Bronchial epithelial cell (primary cell): ENCODE measurements around the gene TNN. TPM values are rescaled to one million over a fixed set of nuclear protein-coding genes. Genes with fewer than 3 reads are reported as not detected.

Source experiments
- DNase-seq: peaks from one replicate; pipeline ENCODE4 v3.0.0-alpha.2; 2010; ENCODE audit warnings: low read depth
- FAIRE-seq: peaks from 2 replicates; lab custom pipeline; 2011; peaks lifted over from hg19 to GRCh38; lab: Jason Lieb, UNC
- H3K27me3 ChIP-seq: 2 replicates; pipeline ENCODE4 v1.5.1; 2011; ENCODE audit warnings: low read length; ENCODE audit not compliant: control insufficient read depth, insufficient read depth
- H3K36me3 ChIP-seq: 2 replicates; pipeline ENCODE4 v1.5.1; 2011; ENCODE audit warnings: low read length; ENCODE audit not compliant: control insufficient read depth, insufficient read depth
- H3K4me3 ChIP-seq: 2 replicates; pipeline ENCODE4 v1.5.1; 2011; ENCODE audit warnings: mild to moderate bottlenecking, low read depth, low read length, control low read depth
- total RNA-seq: library from RNA; depleted of rRNA; stranded (reverse); fragments of >200 nt; gene quantifications from 2 replicates; pipeline ENCODE4 v1.2.1, GENCODE V29; 2014
- TF ChIP-seq, protein P1 (sequence below): IDR thresholded peaks from 2 replicates; pipeline ENCODE4 v1.5.1; 2011; ENCODE audit warnings: mild to moderate bottlenecking, moderate library complexity, low read length, control low read depth, inconsistent platforms; ENCODE audit not compliant: insufficient read depth, severe bottlenecking

Gene TNN
- total RNA-seq, 1 donor from 2014 or later: not detected

GRCh38 chr1:175168782-175169181, 101.1 kb downstream of the TNN start:
- no peak for DNase-seq
- TF ChIP-seq, protein P1, sequence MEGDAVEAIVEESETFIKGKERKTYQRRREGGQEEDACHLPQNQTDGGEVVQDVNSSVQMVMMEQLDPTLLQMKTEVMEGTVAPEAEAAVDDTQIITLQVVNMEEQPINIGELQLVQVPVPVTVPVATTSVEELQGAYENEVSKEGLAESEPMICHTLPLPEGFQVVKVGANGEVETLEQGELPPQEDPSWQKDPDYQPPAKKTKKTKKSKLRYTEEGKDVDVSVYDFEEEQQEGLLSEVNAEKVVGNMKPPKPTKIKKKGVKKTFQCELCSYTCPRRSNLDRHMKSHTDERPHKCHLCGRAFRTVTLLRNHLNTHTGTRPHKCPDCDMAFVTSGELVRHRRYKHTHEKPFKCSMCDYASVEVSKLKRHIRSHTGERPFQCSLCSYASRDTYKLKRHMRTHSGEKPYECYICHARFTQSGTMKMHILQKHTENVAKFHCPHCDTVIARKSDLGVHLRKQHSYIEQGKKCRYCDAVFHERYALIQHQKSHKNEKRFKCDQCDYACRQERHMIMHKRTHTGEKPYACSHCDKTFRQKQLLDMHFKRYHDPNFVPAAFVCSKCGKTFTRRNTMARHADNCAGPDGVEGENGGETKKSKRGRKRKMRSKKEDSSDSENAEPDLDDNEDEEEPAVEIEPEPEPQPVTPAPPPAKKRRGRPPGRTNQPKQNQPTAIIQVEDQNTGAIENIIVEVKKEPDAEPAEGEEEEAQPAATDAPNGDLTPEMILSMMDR: no peak
- no peak for FAIRE-seq
- Histone ChIP-seq H3K27me3 (no peaks in the 10 kb centered on the region), H3K4me3 (no peak overlapping the region), H3K36me3 (peaks cover 4% of the 10 kb centered on the region)

DNA sequence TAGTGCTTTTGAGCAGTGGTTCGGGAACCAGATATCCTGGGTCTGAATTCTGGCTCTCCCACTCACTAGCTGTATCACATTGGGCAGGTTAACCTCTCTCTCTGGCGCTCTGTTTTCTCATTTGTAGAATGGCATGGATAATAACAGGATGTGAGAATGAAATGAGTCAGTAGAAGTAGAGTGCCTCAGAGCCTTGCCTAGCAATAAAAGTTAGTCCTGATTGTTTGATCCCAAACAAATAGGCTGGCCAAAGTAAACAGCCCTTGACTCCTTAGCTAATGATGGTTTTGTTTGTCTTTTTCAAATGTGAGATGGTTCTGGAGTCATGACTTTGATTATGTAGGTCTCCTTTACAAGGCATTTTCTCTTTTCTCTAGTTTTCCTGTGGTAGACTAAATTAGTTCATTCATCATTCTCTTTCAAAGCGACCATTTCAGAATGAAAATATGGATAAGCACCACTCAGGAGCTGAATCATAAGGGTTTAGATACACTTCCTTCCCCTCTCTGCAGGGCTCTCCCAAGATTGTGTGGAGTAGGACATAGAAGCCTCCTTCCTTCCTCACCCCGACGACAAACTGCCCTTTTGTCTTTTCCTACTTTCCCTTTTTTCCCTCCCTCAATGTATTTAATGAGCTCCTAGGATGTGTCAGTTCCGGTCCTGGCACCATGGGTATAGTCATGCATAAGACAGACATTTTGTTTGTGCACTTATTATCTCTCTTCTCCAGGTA, 101.8 kb downstream of the TNN start:
- Histone ChIP-seq H3K27me3 (no peaks in the 10 kb centered on the region), H3K4me3 (no peak overlapping the region), H3K36me3 (peaks cover 4% of the 10 kb centered on the region)
- TF ChIP-seq, protein P1: no peak
- FAIRE-seq: no peak
- DNase-seq: peak; percentile 88

DNA sequence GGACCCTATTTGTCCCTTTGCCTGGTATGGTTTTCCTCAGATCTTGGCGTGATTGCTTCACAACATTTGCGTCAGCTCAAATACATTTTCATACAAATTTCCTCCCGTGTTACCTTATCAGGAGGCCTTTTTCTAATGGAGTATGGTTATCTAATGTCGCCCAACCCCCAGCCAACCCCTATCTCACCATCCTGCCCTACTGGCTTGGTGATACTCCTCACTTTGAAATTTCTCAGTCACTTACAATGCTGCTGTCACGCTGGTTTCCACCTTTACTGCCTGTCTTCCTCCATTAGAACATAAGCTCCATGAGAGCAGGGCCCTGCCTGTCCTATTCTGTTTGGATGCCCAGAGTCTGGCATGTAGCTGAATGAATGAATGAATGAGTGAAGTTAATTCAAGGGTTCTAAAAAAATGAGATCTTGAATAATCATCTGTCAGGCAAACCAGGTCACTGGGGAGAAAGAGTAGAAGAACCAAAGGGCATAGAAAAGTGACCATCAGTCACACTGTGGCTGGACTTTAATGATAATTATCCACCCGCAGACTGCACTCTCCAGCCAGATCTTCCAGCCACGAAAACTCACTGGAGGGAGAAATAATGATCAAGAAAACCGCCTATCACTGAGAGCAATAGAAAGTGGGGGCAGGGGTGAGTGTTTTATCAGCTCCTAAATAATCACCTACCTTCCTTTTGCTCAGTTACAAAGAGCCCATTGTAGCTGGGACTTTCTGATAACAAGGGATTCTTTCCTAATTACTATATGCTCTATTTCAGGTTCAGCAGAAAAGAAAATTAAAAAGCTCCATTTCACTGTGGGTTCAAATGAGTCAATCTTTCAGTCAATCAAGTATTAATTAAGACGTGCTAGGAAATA, 103.6 kb downstream of the TNN start:
- Histone ChIP-seq H3K27me3 (no peaks in the 10 kb centered on the region), H3K36me3 (no peaks in the 10 kb centered on the region), H3K4me3 (no peak overlapping the region)
- TF ChIP-seq, protein P1: no peak
- DNase-seq (no peak), FAIRE-seq (no peak)

- no peaks in the 10 kb centered on the region for H3K27me3 ChIP-seq
- TF ChIP-seq, protein P1: no peak
- FAIRE-seq: no peak
- H3K36me3 ChIP-seq: no peaks in the 10 kb centered on the region
- no peak overlapping the region for H3K4me3 ChIP-seq
- DNase-seq: no peak
Measured at GRCh38 chr1:175172503-175172902, 104.9 kb downstream of the TNN start.

DNA sequence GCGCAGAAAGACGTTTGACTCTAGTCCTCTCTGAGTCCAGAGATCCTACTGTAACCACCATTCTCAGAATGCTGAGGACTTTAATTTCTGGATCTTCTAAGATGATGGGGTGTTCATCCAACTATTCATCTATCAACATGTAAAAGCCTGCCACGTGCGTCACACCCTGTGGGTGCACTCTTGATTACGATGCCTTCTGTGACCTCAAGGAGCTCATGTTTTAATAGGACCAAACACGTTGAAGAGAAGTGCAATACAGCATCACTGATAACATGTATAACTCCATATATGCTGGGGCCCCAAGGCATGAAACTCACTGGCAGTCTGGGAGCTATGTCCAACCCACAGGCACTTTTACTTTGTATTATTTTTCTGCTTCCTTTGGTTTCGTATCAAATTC, 105.9 kb downstream of the TNN start:
- no peaks in the 10 kb centered on the region for H3K27me3 ChIP-seq
- no peaks in the 10 kb centered on the region for H3K36me3 ChIP-seq
- DNase-seq (no peak), FAIRE-seq (no peak)
- H3K4me3 ChIP-seq: no peak overlapping the region
- TF ChIP-seq, protein P1: no peak
